Right atrium auricular region (tissue), 2 donors: ENCODE data around the gene PLXND1. TPM values are rescaled to one million over a fixed set of nuclear protein-coding genes. Genes with fewer than 3 reads are reported as not detected.

ENCODE experiments used
- DNase-seq: peaks from one replicate; pipeline ENCODE4 v3.0.0-alpha.2; 2019; ENCODE audit warnings: low spot score
- H3K27ac ChIP-seq, 2 donors: fragments of 200-600 bp; sonication (generic); 1 replicate in 1 of 2; 2 replicates in 1 of 2; pipeline ENCODE4 v1.5.1; 2016 to 2019
- H3K27me3 ChIP-seq, 2 donors: fragments of 200-600 bp; sonication (generic); one replicate each; pipeline versions ENCODE4 v1.5.1 to v1.6.0; 2017 to 2019
- H3K36me3 ChIP-seq: fragments of 200-600 bp; sonication (generic); one replicate; pipeline ENCODE4 v1.5.1; 2016
- H3K4me1 ChIP-seq, 2 donors: fragments of 200-600 bp; sonication (generic); one replicate each; pipeline versions ENCODE4 v1.5.1 to v1.6.0; 2017 to 2019
- H3K4me3 ChIP-seq, 2 donors: fragments of 200-600 bp; sonication (generic); 1 replicate in 1 of 2; 2 replicates in 1 of 2; pipeline ENCODE4 v1.5.1; 2017 to 2019; ENCODE audit warnings: mild to moderate bottlenecking in 1 of 2, moderate library complexity in 1 of 2
- H3K9me3 ChIP-seq, 2 donors: fragments of 200-600 bp; sonication (generic); one replicate each; pipeline ENCODE4 v1.5.1; 2019
- total RNA-seq, 2 donors: library from RNA; depleted of rRNA; stranded (reverse); fragments of >200 nt; gene quantifications; one replicate each; pipeline ENCODE4 v1.1.0, GENCODE V29; 2016
- TF ChIP-seq, protein P1 (sequence below), 2 donors: fragments of 200-600 bp; sonication (generic); IDR thresholded peaks; one replicate each; pipeline ENCODE4 v1.5.1; 2019; ENCODE audit warnings: antibody characterized with exemption in 2 of 2

The PLXND1 gene
- total RNA-seq, 2 donors from 2014 or later = 44.5 to 93.1 TPM

DNA sequence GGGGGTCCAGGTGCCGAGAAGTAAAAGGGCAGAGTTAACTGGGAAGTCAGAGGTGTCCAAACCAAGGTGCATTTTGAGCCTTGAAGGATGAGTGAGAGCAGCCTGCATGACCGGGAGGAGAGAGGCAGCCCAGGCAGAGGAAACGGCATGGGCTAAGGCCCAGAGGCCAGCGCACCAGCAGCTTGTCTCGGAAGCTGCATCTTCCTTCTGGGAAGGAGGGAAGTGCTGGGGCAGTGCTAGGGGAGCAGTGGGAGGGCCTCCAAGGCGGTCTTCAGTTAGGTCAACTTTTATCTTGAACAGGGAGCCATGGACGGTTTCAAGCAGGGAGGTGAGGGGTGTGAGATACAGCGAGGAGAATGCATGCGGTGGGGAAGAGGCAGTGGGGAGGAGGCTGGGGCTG, 62.5 kb downstream of the PLXND1 start:
- Histone ChIP-seq H3K4me3 (no peak overlapping the region), H3K4me1 (no peaks in the 10 kb centered on the region), H3K36me3 (no peaks in the 10 kb centered on the region), H3K9me3 (no peaks in the 10 kb centered on the region), H3K27ac (no peak overlapping the region), H3K27me3 (no peaks in the 10 kb centered on the region)
- TF ChIP-seq, protein P1, sequence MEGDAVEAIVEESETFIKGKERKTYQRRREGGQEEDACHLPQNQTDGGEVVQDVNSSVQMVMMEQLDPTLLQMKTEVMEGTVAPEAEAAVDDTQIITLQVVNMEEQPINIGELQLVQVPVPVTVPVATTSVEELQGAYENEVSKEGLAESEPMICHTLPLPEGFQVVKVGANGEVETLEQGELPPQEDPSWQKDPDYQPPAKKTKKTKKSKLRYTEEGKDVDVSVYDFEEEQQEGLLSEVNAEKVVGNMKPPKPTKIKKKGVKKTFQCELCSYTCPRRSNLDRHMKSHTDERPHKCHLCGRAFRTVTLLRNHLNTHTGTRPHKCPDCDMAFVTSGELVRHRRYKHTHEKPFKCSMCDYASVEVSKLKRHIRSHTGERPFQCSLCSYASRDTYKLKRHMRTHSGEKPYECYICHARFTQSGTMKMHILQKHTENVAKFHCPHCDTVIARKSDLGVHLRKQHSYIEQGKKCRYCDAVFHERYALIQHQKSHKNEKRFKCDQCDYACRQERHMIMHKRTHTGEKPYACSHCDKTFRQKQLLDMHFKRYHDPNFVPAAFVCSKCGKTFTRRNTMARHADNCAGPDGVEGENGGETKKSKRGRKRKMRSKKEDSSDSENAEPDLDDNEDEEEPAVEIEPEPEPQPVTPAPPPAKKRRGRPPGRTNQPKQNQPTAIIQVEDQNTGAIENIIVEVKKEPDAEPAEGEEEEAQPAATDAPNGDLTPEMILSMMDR (IDR thresholded peaks at IDR 0.05) = no peak
- no peak for DNase-seq

DNA sequence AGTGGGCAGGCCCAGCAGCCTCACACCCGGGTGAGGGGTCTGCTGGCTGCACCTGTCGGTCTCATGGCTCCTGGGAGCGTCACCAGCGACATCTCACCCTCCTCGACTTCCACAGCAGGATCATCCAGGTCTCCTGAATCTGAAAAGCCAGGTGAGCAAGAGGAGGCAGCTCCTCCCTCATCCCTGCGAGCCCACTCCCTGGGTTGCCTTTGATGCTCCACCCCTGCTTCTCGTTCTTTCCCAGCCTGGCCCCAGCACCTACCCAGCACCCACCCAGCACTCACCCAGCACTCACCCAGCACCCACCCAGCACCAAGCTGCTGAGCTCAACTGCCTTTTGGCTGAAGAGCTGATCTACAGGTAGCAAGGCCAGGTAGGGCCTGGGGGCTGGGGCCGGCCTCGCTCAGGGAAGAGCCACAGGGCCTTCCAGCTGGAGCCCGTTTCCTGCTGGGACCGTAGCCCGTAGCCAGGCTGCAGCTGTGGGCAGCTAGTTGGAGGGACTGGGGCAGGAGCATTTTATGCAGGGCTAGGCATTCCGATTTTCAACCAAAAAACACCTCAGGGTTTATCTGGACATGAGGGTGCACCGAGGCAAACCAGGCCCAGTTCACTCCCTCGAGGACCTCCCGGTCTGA, 63.2 kb downstream of the PLXND1 start, which contains the start of gene H1-8:
Gene H1-8 (plus strand): TSS at position 20 of the 635 bp plus-strand sequence. CDS start 44 bp downstream, at position 64.
- H3K9me3 ChIP-seq = no peaks in the 10 kb centered on the region
- H3K27me3 ChIP-seq = no peaks in the 10 kb centered on the region
- H3K4me3 ChIP-seq = no peak within 1 kb of the TSS
- TF ChIP-seq, protein P1 (IDR thresholded peaks at IDR 0.05) = no peak
- no peak for DNase-seq
- H3K4me1 ChIP-seq = no peaks in the 10 kb centered on the region
- H3K36me3 ChIP-seq = no peaks in the 10 kb centered on the region
- no peak within 1 kb of the TSS for H3K27ac ChIP-seq

DNA sequence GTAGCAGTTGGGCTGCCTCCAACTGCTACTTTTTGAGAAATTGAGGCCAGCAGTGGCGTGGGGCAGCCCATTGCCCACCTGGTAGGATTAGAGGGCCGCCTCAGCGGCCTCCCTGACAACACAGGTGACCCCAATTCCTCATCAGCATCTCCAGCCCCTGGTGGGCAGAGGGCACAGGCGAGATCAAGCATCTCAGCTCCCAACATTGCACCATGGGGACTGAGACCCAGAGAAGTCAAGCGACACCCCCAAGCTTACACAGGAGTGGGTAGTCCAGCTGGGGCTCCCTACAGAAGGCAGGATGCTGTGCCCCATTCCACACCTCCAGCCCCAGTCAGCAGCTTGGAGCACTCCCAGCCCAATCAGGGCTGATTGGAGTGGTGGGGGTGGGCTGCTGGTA, 63.7 kb downstream of the PLXND1 start:
- no peaks in the 10 kb centered on the region for H3K27me3 ChIP-seq
- H3K9me3 ChIP-seq = no peaks in the 10 kb centered on the region
- no peak for DNase-seq
- H3K4me3 ChIP-seq = no peak overlapping the region
- no peaks in the 10 kb centered on the region for H3K4me1 ChIP-seq
- no peaks in the 10 kb centered on the region for H3K36me3 ChIP-seq
- TF ChIP-seq, protein P1 (IDR thresholded peaks at IDR 0.05) = no peak
- H3K27ac ChIP-seq = no peak overlapping the region

DNA sequence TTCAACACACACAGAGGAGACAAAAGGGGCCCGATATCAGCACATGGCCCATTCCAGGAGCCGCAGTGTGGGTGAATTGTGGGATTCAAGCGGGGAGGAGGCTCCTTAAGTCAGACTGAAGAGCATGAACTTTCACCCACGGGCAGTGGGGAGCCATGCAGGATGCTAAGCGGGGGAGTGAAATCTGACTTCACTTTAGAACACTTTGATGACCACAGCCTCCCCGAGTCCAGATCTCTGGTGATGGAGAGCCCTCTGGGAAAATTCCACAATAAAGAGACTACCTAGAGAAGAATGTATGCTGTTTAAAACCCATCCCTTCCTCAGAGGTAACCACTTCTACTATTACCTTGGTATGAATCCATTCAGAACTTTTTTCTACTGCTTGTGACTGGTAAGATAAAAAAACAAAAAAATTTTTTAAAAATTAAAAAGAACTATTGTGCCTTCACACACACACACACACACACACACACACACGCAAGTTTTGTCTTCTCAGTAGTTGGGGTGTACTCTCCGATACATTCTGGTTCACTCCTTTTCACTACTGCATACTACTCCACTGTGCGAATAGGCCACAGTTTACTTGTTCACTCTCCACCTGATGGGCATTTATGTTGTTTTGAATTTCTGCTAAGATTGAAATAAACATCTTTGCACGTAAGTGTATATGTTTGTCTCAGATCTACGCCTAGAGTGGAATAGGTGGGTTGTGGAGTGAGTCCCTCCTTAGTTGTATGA, 65.5 kb downstream of the PLXND1 start:
- DNase-seq = no peak

DNA sequence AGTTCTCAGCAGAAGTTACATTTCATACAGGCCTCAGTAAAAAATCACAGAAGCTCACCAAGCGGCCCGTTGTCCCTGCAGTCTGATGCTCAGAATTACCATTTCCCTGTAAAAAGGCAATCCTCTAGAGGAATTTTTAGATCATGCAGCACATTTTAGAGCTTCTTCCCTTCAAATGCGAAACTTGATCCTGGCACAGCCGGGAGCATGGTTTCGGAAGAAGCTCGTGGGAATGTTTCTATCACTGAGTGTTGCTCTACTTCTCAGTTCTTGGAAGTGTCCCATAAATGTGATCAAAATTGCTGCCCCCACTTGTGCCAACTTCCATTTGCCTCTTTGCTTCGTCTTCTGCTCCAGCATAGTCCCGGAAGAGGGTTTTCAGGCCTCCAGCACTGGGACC, 67.3 kb downstream of the PLXND1 start:
- Histone ChIP-seq H3K4me1 (no peaks in the 10 kb centered on the region), H3K36me3 (no peaks in the 10 kb centered on the region), H3K27me3 (no peaks in the 10 kb centered on the region), H3K9me3 (no peaks in the 10 kb centered on the region), H3K4me3 (no peak overlapping the region), H3K27ac (no peak overlapping the region)
- no peak for DNase-seq
- TF ChIP-seq, protein P1 (IDR thresholded peaks at IDR 0.05) = no peak

More for the DNA sequence above, 65.5 kb downstream of the PLXND1 start:
- Histone ChIP-seq H3K4me1 (no peaks in the 10 kb centered on the region), H3K36me3 (no peaks in the 10 kb centered on the region), H3K4me3 (no peak overlapping the region), H3K27ac (no peak overlapping the region), H3K27me3 (no peaks in the 10 kb centered on the region), H3K9me3 (no peaks in the 10 kb centered on the region)
- TF ChIP-seq, protein P1 (IDR thresholded peaks at IDR 0.05) = no peak
